Ishikawa (cell line): Measurements from ENCODE around the gene GALNT9.

Source experiments
- CEBPB ChIP-seq: IDR thresholded peaks from 2 replicates; pipeline ENCODE4 v1.6.1; 2012
- CREB1 ChIP-seq: IDR thresholded peaks from 2 replicates; pipeline ENCODE4 v1.6.1; 2012; ENCODE audit warnings: low read depth
- EGR1 ChIP-seq: IDR thresholded peaks from 2 replicates; pipeline ENCODE4 v1.6.1; 2012
- EP300 ChIP-seq: IDR thresholded peaks from 2 replicates; pipeline ENCODE4 v1.6.1; 2012; ENCODE audit warnings: borderline replicate concordance
- FOXM1 ChIP-seq: IDR thresholded peaks from 2 replicates; pipeline ENCODE4 v1.6.1; 2012; ENCODE audit warnings: low read depth, borderline replicate concordance
- MAX ChIP-seq: IDR thresholded peaks from 2 replicates; pipeline ENCODE4 v1.6.1; 2012
- NFIC ChIP-seq: IDR thresholded peaks from 2 replicates; pipeline ENCODE4 v1.6.1; 2012
- RAD21 ChIP-seq: IDR thresholded peaks from 2 replicates; pipeline ENCODE4 v1.6.1; 2012; ENCODE audit warnings: low read depth
- REST ChIP-seq: IDR thresholded peaks from 2 replicates; pipeline ENCODE4 v1.6.1; 2012; ENCODE audit warnings: low read depth, mild to moderate bottlenecking
- TAF1 ChIP-seq: IDR thresholded peaks from 2 replicates; pipeline ENCODE4 v1.6.1; 2012; ENCODE audit warnings: low read depth, mild to moderate bottlenecking
- TCF12 ChIP-seq: IDR thresholded peaks from 2 replicates; pipeline ENCODE4 v1.6.1; 2012; ENCODE audit warnings: low read depth
- TEAD4 ChIP-seq: IDR thresholded peaks from 2 replicates; pipeline ENCODE4 v1.6.1; 2012
- USF1 ChIP-seq: IDR thresholded peaks from 2 replicates; pipeline ENCODE4 v1.6.1; 2012
- YY1 ChIP-seq: IDR thresholded peaks from 2 replicates; pipeline ENCODE4 v1.6.1; 2012; ENCODE audit warnings: low read depth
- ZBTB7A ChIP-seq: IDR thresholded peaks from 2 replicates; pipeline ENCODE4 v1.6.1; 2012; ENCODE audit warnings: low read depth

Gene GALNT9

GRCh38 chr12:132213359-132214160 is 115.8 kb downstream of the GALNT9 start:
- TF ChIP-seq TAF1 (no peak), REST (no peak), EGR1 (no peak), MAX (no peak), RAD21 (no peak), ZBTB7A (no peak), CEBPB (no peak), TCF12 (no peak), FOXM1 (no peak), CREB1 (no peak), EP300 (no peak), YY1 (no peak), USF1 (no peak), TEAD4 (no peak), NFIC (no peak)

- TF ChIP-seq TCF12 (no peak), USF1 (no peak), NFIC (no peak), YY1 (no peak), REST (no peak), EP300 (no peak), CEBPB (no peak), MAX (no peak), TEAD4 (no peak), FOXM1 (no peak), TAF1 (no peak), CREB1 (no peak), ZBTB7A (no peak)
These were observed 117.6 kb downstream of the GALNT9 start for GRCh38 chr12:132211816-132212215.

GRCh38 chr12:132211326-132211725 is 118.1 kb downstream of the GALNT9 start:
- TF ChIP-seq RAD21 (no peak), USF1 (no peak), ZBTB7A (no peak), YY1 (no peak), EGR1 (no peak), TEAD4 (no peak), MAX (no peak), NFIC (no peak), TCF12 (no peak), FOXM1 (no peak)

- TF ChIP-seq FOXM1 (no peak), CEBPB (no peak), NFIC (no peak), CREB1 (no peak), EGR1 (no peak), ZBTB7A (no peak)
These were observed 119.0 kb downstream of the GALNT9 start for GRCh38 chr12:132210223-132211055.
